GM23248 (cell line): ENCODE measurements around the gene SUOX. TPM values are rescaled to one million over a fixed set of nuclear protein-coding genes. Genes with fewer than 3 reads are reported as not detected.
"Not testable (repeated sequence)": the region's sequence is repeated elsewhere in the genome, so short reads cannot be mapped to it uniquely, and the experiment has no call there.

ENCODE experiments used
- DNase-seq: peaks from one replicate; pipeline ENCODE4 v3.0.0-alpha.2; 2015
- H2AFZ ChIP-seq: fragments of 200-600 bp; sonication (generic); 2 replicates; pipeline ENCODE4 v1.6.1; 2016; ENCODE audit warnings: antibody characterized with exemption
- H3F3A ChIP-seq: fragments of 200-600 bp; sonication (generic); 2 replicates; pipeline ENCODE4 v1.6.1; 2016; ENCODE audit warnings: mild to moderate bottlenecking, antibody characterized with exemption, mixed run types; ENCODE audit not compliant: insufficient read depth
- H3K27ac ChIP-seq: fragments of 200-600 bp; sonication (generic); 2 replicates; pipeline ENCODE4 v1.5.1; 2016; ENCODE audit warnings: mild to moderate bottlenecking
- H3K27me3 ChIP-seq: fragments of 200-600 bp; sonication (generic); replicated peaks from 2 replicates; pipeline ENCODE4 v1.6.1; 2016; ENCODE audit warnings: mild to moderate bottlenecking; ENCODE audit not compliant: insufficient read depth
- H3K36me3 ChIP-seq: fragments of 200-600 bp; sonication (generic); 2 replicates; pipeline ENCODE4 v1.6.1; 2016; ENCODE audit warnings: low read depth, mild to moderate bottlenecking
- H3K4me1 ChIP-seq: fragments of 200-600 bp; sonication (generic); 2 replicates; pipeline ENCODE4 v1.6.1; 2016; ENCODE audit warnings: mild to moderate bottlenecking; ENCODE audit not compliant: insufficient read depth
- H3K4me2 ChIP-seq: fragments of 200-600 bp; sonication (generic); one replicate; pipeline ENCODE4 v1.6.1; 2016; ENCODE audit warnings: mild to moderate bottlenecking; ENCODE audit not compliant: unreplicated experiment
- H3K4me3 ChIP-seq: fragments of 200-600 bp; sonication (generic); 2 replicates; pipeline ENCODE4 v1.5.1; 2016; ENCODE audit warnings: mild to moderate bottlenecking
- H3K79me2 ChIP-seq: fragments of 200-600 bp; sonication (generic); 2 replicates; pipeline ENCODE4 v1.6.1; 2016; ENCODE audit warnings: mild to moderate bottlenecking; ENCODE audit not compliant: insufficient read depth
- H3K9ac ChIP-seq: fragments of 200-600 bp; sonication (generic); 2 replicates; pipeline ENCODE4 v1.6.1; 2016; ENCODE audit warnings: mild to moderate bottlenecking
- H3K9me2 ChIP-seq: fragments of 200-600 bp; sonication (generic); 2 replicates; pipeline ENCODE4 v1.6.1; 2016; ENCODE audit warnings: mixed run types, mild to moderate bottlenecking, moderate library complexity; ENCODE audit not compliant: insufficient read depth
- H3K9me3 ChIP-seq: fragments of 200-600 bp; sonication (generic); one replicate; pipeline ENCODE4 v1.6.1; 2017; ENCODE audit warnings: low read depth
- H4K20me1 ChIP-seq: fragments of 200-600 bp; sonication (generic); 2 replicates; pipeline ENCODE4 v1.6.0; 2016; ENCODE audit not compliant: insufficient read depth
- EZH2 ChIP-seq: fragments of 200-600 bp; sonication (generic); IDR thresholded peaks from 2 replicates; pipeline ENCODE4 v1.6.1; 2018; ENCODE audit warnings: antibody characterized with exemption, mild to moderate bottlenecking; ENCODE audit not compliant: insufficient read depth, poor library complexity, severe bottlenecking
- EZH2phosphoT487 ChIP-seq: fragments of 200-600 bp; sonication (generic); IDR thresholded peaks from 2 replicates; pipeline ENCODE4 v1.6.1; 2018; ENCODE audit warnings: antibody characterized with exemption, moderate library complexity, mild to moderate bottlenecking, low read depth; ENCODE audit not compliant: insufficient read depth
- WGBS, 2 experiments: methylation state at CpG; one replicate each; pipeline ENCODE4 v1.1.6; 2015 to 2017; ENCODE audit warnings: low lambda C conversion rate in 2 of 2, low coverage in 1 of 2; ENCODE audit errors: missing lambda C conversion rate in 2 of 2; 5-methylcytosine and 5-hydroxymethylcytosine counted together
- in situ Hi-C: fragments of 300-500 bp; cut with MboI; formaldehyde crosslinking; loops from 2 replicates; pipeline ENCODE4 v1.15.0; 2020
- polyA plus RNA-seq: library from polyadenylated mRNA; unstranded; fragments of >200 nt; fragmentation: Nextera tagmentation; extraction: Ambion mirVana; gene quantifications from 2 replicates; pipeline ENCODE4 v1.2.1, GENCODE V29; 2016
- total RNA-seq: library from RNA; depleted of rRNA; stranded (reverse); fragments of >200 nt; shearing (Covaris generic); gene quantifications from 2 replicates; pipeline ENCODE4 v1.2.3, GENCODE V29; 2014

Gene SUOX
- total and polyA plus RNA-seq, 2 experiments from 2014 or later: 9.5 to 10.2 TPM

GRCh38 chr12:56001487-56002100, 4.5 kb downstream of the SUOX start:
- H3K36me3 ChIP-seq: no peaks in the 10 kb centered on the region
- no peak overlapping the region for H3K9ac ChIP-seq
- TF ChIP-seq EZH2 (no peak), EZH2phosphoT487 (no peak)
- H3K4me3 ChIP-seq: no peak overlapping the region
- in situ Hi-C loops: no loop called here
- 83 to 86% methylated on average over 7 of the region's 7 CpGs for WGBS, 2 experiments
- peaks cover 4% of the 10 kb centered on the region; the same call in 1 of the 2 replicates for H3K79me2 ChIP-seq
- DNase-seq: no peak
- no peaks in the 10 kb centered on the region for H3K9me3 ChIP-seq
- H3F3A ChIP-seq: 0 out of 2 replicates have a peak, but pooled peaks cover 2% of the 10 kb centered on the region
- no peak overlapping the region for H3K27ac ChIP-seq
- H2AFZ ChIP-seq: no peak overlapping the region
- H3K9me2 ChIP-seq: no peaks in the 10 kb centered on the region
- H3K4me1 ChIP-seq: no peaks in the 10 kb centered on the region
- no peak overlapping the region for H3K4me2 ChIP-seq
- H4K20me1 ChIP-seq: no peaks in the 10 kb centered on the region
- no peaks in the 10 kb centered on the region for H3K27me3 ChIP-seq

- DNase-seq, H2AFZ ChIP-seq, H3K79me2 ChIP-seq, H3K4me2 ChIP-seq, H3K36me3 ChIP-seq, H3K27me3 ChIP-seq, H3F3A ChIP-seq, H3K9ac ChIP-seq, H3K27ac ChIP-seq, in situ Hi-C loops, H3K4me1 ChIP-seq, H3K9me3 ChIP-seq, H3K9me2 ChIP-seq, H4K20me1 ChIP-seq, H3K4me3 ChIP-seq: not testable (repeated sequence)
- 96 to 97% methylated on average over 5 of the region's 5 CpGs for WGBS, 2 experiments
These were observed 6.3 kb downstream of the SUOX start for GRCh38 chr12:56003376-56003775.

- H3K27ac ChIP-seq: no peak overlapping the region
- H3K4me2 ChIP-seq: no peak overlapping the region
- 87 to 89% methylated on average over 10 of the region's 10 CpGs for WGBS, 2 experiments
- TF ChIP-seq EZH2phosphoT487: no peak
- no peak for TF ChIP-seq EZH2
- no peak overlapping the region for H3K9ac ChIP-seq
- no peak for DNase-seq
- H3K4me1 ChIP-seq: 0 out of 2 replicates have a peak, but pooled peaks cover 6% of the 10 kb centered on the region
- H2AFZ ChIP-seq: no peak overlapping the region
- H3K9me2 ChIP-seq: no peaks in the 10 kb centered on the region
- no peaks in the 10 kb centered on the region for H3K27me3 ChIP-seq
- no peaks in the 10 kb centered on the region for H3K79me2 ChIP-seq
- no peaks in the 10 kb centered on the region for H3K36me3 ChIP-seq
- 0 out of 2 replicates have a peak, but pooled peaks cover 6% of the 10 kb centered on the region for H3F3A ChIP-seq
- no peaks in the 10 kb centered on the region for H3K9me3 ChIP-seq
- in situ Hi-C loops: no loop called here
- H4K20me1 ChIP-seq: no peaks in the 10 kb centered on the region
- no peak overlapping the region for H3K4me3 ChIP-seq
These were observed 7.1 kb downstream of the SUOX start for GRCh38 chr12:56004211-56004610.

- DNase-seq: peak; percentile 52
- Histone ChIP-seq H3K4me2 (peak overlapping the region; percentile 79), H3K36me3 (no peaks in the 10 kb centered on the region), H3K27ac (peak overlapping the region; percentile 14; the same call in 1 of the 2 replicates), H2AFZ (peak overlapping the region; percentile 96), H3F3A (0 out of 2 replicates have a peak, but pooled peaks cover 6% of the 10 kb centered on the region), H3K9ac (peak overlapping the region; percentile 77), H3K27me3 (no peaks in the 10 kb centered on the region), H3K4me1 (0 out of 2 replicates have a peak, but pooled peaks cover 6% of the 10 kb centered on the region), H3K79me2 (no peaks in the 10 kb centered on the region), H3K4me3 (peak overlapping the region; percentile 72), H3K9me2 (no peaks in the 10 kb centered on the region), H4K20me1 (no peaks in the 10 kb centered on the region), H3K9me3 (no peaks in the 10 kb centered on the region)
- 2 to 4% methylated on average over 18 to 39 of the region's 44 CpGs for WGBS, 2 experiments
- in situ Hi-C loops: no loop called here
- no peak for TF ChIP-seq EZH2
- no peak for TF ChIP-seq EZH2phosphoT487
These were observed 10.8 kb downstream of the SUOX start for GRCh38 chr12:56007564-56008559.
